GM12864 (cell line): ENCODE data around the gene LDHAL6B.

Experiments
- DNase-seq: peaks from one replicate; pipeline ENCODE4 v3.0.0-alpha.2; 2011; ENCODE audit warnings: low read depth
- H3K4me3 ChIP-seq: 2 replicates; pipeline ENCODE4 v1.5.1; 2011; ENCODE audit warnings: mild to moderate bottlenecking, low read depth, low read length, control low read depth
- CTCF ChIP-seq: IDR thresholded peaks from 2 replicates; pipeline ENCODE4 v1.5.1; 2011; ENCODE audit warnings: low read depth, mild to moderate bottlenecking, moderate library complexity, low read length, control low read depth, inconsistent platforms; ENCODE audit errors: missing control alignments

LDHAL6B gene

GRCh38 chr15:59217876-59218498 is 11.3 kb downstream of the LDHAL6B start:
- H3K4me3 ChIP-seq: no peak overlapping the region
- no peak for TF ChIP-seq CTCF
- no peak for DNase-seq

- no peak for DNase-seq
- TF ChIP-seq CTCF: no peak
- H3K4me3 ChIP-seq: no peak overlapping the region
Measured at GRCh38 chr15:59218710-59219109, 12.1 kb downstream of the LDHAL6B start.

- TF ChIP-seq CTCF: no peak
- DNase-seq: no peak
- no peak overlapping the region for H3K4me3 ChIP-seq
Measured at GRCh38 chr15:59221511-59222505, 15.2 kb downstream of the LDHAL6B start.

GRCh38 chr15:59222906-59223550 is 16.4 kb downstream of the LDHAL6B start:
- no peak for DNase-seq
- TF ChIP-seq CTCF: no peak
- H3K4me3 ChIP-seq: no peak overlapping the region

GRCh38 chr15:59223736-59224135 is 17.1 kb downstream of the LDHAL6B start:
- TF ChIP-seq CTCF: no peak
- DNase-seq: no peak
- no peak overlapping the region for H3K4me3 ChIP-seq

GRCh38 chr15:59224474-59224873 is 17.8 kb downstream of the LDHAL6B start:
- DNase-seq: no peak

More at GRCh38 chr15:59224474-59224873, 17.8 kb downstream of the LDHAL6B start:
- H3K4me3 ChIP-seq: no peak overlapping the region
- TF ChIP-seq CTCF: no peak
